Suprapubic skin (tissue), 4 donors: ENCODE results near the gene HIPK4. TPM values are rescaled to one million over a fixed set of nuclear protein-coding genes. Genes with fewer than 3 reads are reported as not detected.

ENCODE experiments used
- DNase-seq, 2 donors: peaks; one replicate each; pipeline ENCODE4 v3.0.0-alpha.2; 2019; ENCODE audit warnings: low spot score in 2 of 2
- H3K27ac ChIP-seq: fragments of 200-600 bp; sonication (generic); one replicate; pipeline ENCODE4 v1.5.1; 2019
- H3K27me3 ChIP-seq: fragments of 200-600 bp; sonication (generic); one replicate; pipeline ENCODE4 v1.5.1; 2019
- H3K36me3 ChIP-seq: fragments of 200-600 bp; sonication (generic); one replicate; pipeline ENCODE4 v1.5.1; 2019
- H3K4me1 ChIP-seq: fragments of 200-600 bp; sonication (generic); one replicate; pipeline ENCODE4 v1.5.1; 2019
- H3K4me3 ChIP-seq: fragments of 200-600 bp; sonication (generic); one replicate; pipeline ENCODE4 v1.5.1; 2019; ENCODE audit warnings: mild to moderate bottlenecking
- H3K9me3 ChIP-seq: fragments of 200-600 bp; sonication (generic); one replicate; pipeline ENCODE4 v1.5.1; 2019
- CTCF ChIP-seq, 2 donors: fragments of 200-600 bp in 1 of 2; fragments of 450-650 bp in 1 of 2; sonication (generic) in 1 of 2; IDR thresholded peaks; one replicate each; pipeline ENCODE4 v1.5.1; 2016 to 2019; ENCODE audit warnings: antibody characterized with exemption in 2 of 2, mild to moderate bottlenecking in 1 of 2, moderate library complexity in 1 of 2
- EP300 ChIP-seq: sonication (generic); formaldehyde crosslinking; IDR thresholded peaks from one replicate; pipeline ENCODE4 v1.6.1; 2017; ENCODE audit warnings: antibody characterized with exemption
- POLR2A ChIP-seq, 2 donors: fragments of 450-650 bp; IDR thresholded peaks; one replicate each; pipeline ENCODE4 v1.6.1; 2017; ENCODE audit warnings: antibody characterized with exemption in 2 of 2, mild to moderate bottlenecking in 2 of 2, moderate library complexity in 2 of 2
- POLR2AphosphoS5 ChIP-seq, 3 donors: sonication (generic); formaldehyde crosslinking; IDR thresholded peaks; one replicate each; pipeline ENCODE4 v1.6.1; 2017; ENCODE audit warnings: antibody characterized with exemption in 3 of 3
- WGBS: methylation state at CpG from one replicate; pipeline ENCODE4 v1.1.5; 2018; 5-methylcytosine and 5-hydroxymethylcytosine counted together
- total RNA-seq, 4 donors: library from RNA; depleted of rRNA; stranded (reverse); fragments of >200 nt; gene quantifications; one replicate each; pipeline ENCODE4 v1.1.0, GENCODE V29; 2016

Gene HIPK4
- total RNA-seq, 4 donors from 2014 or later: 0.21 to 0.47 (median 0.42) TPM; not detected in 1

DNA sequence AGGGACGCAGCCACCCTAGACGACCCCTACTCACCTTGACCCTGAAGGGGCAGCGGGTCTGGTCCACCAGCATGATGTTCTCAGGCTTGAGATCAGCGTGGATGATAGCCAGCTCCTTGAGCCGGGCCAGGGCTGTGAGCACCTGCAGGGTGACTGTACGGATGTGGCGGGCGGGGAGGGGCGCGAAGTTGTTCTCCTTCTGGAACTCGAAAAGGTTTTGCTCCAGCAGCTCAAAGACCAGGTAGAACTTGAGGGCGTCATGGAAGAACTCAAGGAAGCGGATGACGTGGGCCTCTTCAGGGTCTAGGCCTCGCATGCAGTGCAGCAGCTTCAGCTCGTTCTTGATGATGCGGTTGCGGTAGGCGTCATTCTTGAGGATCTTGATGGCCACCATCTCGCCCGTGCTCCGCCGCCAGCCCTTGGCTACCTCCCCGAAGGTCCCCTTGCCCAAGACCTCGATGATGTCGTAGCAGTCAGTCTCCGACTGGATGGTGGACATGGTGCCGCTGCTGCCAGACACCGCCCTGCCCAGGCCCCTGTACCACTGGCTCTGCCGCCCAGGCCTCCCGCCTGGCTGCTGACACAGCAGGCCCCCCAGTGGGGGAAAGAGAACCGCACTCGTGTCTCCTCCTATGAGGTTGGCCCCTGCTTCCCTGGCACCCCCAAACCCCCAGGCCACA is 437 bp downstream of the HIPK4 start:
- Histone ChIP-seq H3K4me3 (no peak overlapping the region), H3K9me3 (no peaks in the 10 kb centered on the region), H3K27me3 (no peaks in the 10 kb centered on the region), H3K4me1 (peaks cover 7% of the 10 kb centered on the region), H3K36me3 (no peaks in the 10 kb centered on the region), H3K27ac (no peak overlapping the region)
- no peak for TF ChIP-seq EP300
- no peak for TF ChIP-seq POLR2AphosphoS5 (IDR thresholded peaks at IDR 0.05)
- TF ChIP-seq CTCF (IDR thresholded peaks at IDR 0.05): no peak
- TF ChIP-seq POLR2A (IDR thresholded peaks at IDR 0.05): no peak
- 93% methylated on average over 30 of the region's 33 CpGs for WGBS
- DNase-seq: no peak

- no peak overlapping the region for H3K27ac ChIP-seq
- TF ChIP-seq CTCF (IDR thresholded peaks at IDR 0.05) (no peak), POLR2AphosphoS5 (IDR thresholded peaks at IDR 0.05) (no peak), POLR2A (IDR thresholded peaks at IDR 0.05) (no peak), EP300 (no peak)
- H3K4me3 ChIP-seq: no peak overlapping the region
- H3K27me3 ChIP-seq: no peaks in the 10 kb centered on the region
- DNase-seq: no peak
- H3K36me3 ChIP-seq: no peaks in the 10 kb centered on the region
- WGBS: 71% methylated on average over 3 of the region's 3 CpGs
- H3K9me3 ChIP-seq: no peaks in the 10 kb centered on the region
- peaks cover 7% of the 10 kb centered on the region for H3K4me1 ChIP-seq
These were observed 1.5 kb downstream of the HIPK4 start for GRCh38 chr19:40388481-40388880.

GRCh38 chr19:40387155-40387554 is 2.8 kb downstream of the HIPK4 start:
- H3K4me1 ChIP-seq: no peaks in the 10 kb centered on the region
- DNase-seq: no peak
- H3K27ac ChIP-seq: no peak overlapping the region
- H3K36me3 ChIP-seq: no peaks in the 10 kb centered on the region
- no peaks in the 10 kb centered on the region for H3K9me3 ChIP-seq
- 92% methylated on average over 10 of the region's 10 CpGs for WGBS
- TF ChIP-seq EP300: no peak
- no peak for TF ChIP-seq CTCF (IDR thresholded peaks at IDR 0.05)
- no peak for TF ChIP-seq POLR2A (IDR thresholded peaks at IDR 0.05)
- no peak for TF ChIP-seq POLR2AphosphoS5 (IDR thresholded peaks at IDR 0.05)
- H3K4me3 ChIP-seq: no peak overlapping the region
- H3K27me3 ChIP-seq: no peaks in the 10 kb centered on the region

DNA sequence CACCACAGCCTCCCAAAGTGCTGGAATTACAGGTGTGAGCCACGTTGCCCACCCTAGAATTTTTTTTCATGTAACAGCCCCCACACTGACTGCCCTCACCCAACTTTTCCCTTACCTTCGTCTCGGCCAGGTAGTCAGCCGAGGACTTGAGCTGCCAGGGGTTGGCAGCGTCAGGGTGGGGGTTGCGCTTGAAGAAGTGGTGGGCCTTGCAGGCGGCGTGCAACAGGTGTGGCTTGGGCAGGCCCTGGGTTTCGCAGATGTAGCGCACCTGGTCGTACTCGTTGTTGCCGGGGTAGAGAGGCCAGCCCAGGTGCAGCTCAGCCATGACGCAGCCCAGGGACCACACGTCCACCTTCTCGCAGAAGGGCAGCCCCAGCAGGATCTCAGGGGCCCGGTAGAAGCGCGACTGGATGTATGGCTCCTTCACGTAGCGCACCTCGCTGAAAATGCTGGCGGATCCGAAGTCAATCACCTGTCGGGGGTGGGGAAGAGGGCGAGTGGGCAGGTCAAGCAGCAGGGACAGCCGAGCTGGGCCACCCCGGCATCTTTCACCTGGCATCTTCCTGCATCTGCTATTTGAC is 6.2 kb downstream of the HIPK4 start:
- Histone ChIP-seq H3K27ac (no peak overlapping the region), H3K9me3 (no peaks in the 10 kb centered on the region), H3K4me3 (no peak overlapping the region), H3K36me3 (peaks cover 21% of the 10 kb centered on the region), H3K27me3 (no peaks in the 10 kb centered on the region), H3K4me1 (no peaks in the 10 kb centered on the region)
- WGBS: 88% methylated on average over 19 of the region's 28 CpGs
- TF ChIP-seq EP300: no peak
- no peak for TF ChIP-seq POLR2AphosphoS5 (IDR thresholded peaks at IDR 0.05)
- no peak for TF ChIP-seq POLR2A (IDR thresholded peaks at IDR 0.05)
- no peak for TF ChIP-seq CTCF (IDR thresholded peaks at IDR 0.05)
- no peak for DNase-seq

DNA sequence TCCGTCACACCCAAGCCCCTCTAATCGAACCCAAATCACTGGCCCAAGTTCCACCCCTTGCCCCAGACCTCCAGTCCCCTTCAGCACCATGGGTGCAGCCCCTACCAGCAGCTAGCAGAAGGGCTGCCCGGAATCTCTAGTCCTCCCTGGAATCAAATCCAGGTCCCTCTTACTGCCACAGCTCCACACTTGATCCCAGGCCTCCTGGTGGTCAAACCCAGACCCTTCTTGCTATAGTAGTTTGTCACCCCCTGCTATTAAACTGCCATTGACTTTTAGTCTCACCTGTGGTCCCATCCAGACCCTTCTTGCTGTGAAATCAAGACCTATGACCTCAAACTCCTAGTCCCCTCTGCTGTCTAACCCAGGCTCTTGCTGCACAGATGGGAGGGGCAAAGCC is 8.7 kb downstream of the HIPK4 start:
- Histone ChIP-seq H3K9me3 (no peaks in the 10 kb centered on the region), H3K4me1 (no peaks in the 10 kb centered on the region), H3K27ac (no peak overlapping the region), H3K36me3 (peaks cover 46% of the 10 kb centered on the region), H3K4me3 (no peak overlapping the region), H3K27me3 (no peaks in the 10 kb centered on the region)
- no peak for DNase-seq
- TF ChIP-seq CTCF (IDR thresholded peaks at IDR 0.05) (no peak), POLR2AphosphoS5 (IDR thresholded peaks at IDR 0.05) (no peak), POLR2A (IDR thresholded peaks at IDR 0.05) (no peak), EP300 (no peak)
- 69% methylated on average over 2 of the region's 3 CpGs for WGBS
